Stomach (tissue), 9 donors: ENCODE measurements around the gene STK36. TPM values are rescaled to one million over a fixed set of nuclear protein-coding genes. Genes with fewer than 3 reads are reported as not detected.

Source experiments
- DNase-seq, 2 donors: peaks; one replicate each; pipeline versions ENCODE4 v3.0.0 to v3.0.0-alpha.2; 2013 to 2019
- H3K27ac ChIP-seq, 5 donors: fragments of 200-600 bp in 4 of 5; sonication (generic) in 4 of 5; one replicate each; pipeline ENCODE4 v1.5.1; 2013 to 2019; ENCODE audit warnings: mild to moderate bottlenecking in 1 of 5, moderate library complexity in 1 of 5
- H3K27me3 ChIP-seq, 3 donors: fragments of 200-600 bp; sonication (generic); one replicate each; pipeline ENCODE4 v1.5.1; 2017 to 2019; ENCODE audit warnings: mixed run types in 1 of 3
- H3K36me3 ChIP-seq, 4 donors: fragments of 200-600 bp; sonication (generic); 1 replicate in 3 of 4; 2 replicates in 1 of 4; pipeline ENCODE4 v1.5.1; 2016 to 2019
- H3K4me1 ChIP-seq, 4 donors: fragments of 200-600 bp; sonication (generic); one replicate each; pipeline ENCODE4 v1.5.1; 2016 to 2019
- H3K4me3 ChIP-seq, 4 donors: fragments of 200-600 bp; sonication (generic) in 3 of 4; one replicate each; pipeline ENCODE4 v1.5.1; 2016 to 2019; ENCODE audit warnings: mild to moderate bottlenecking in 1 of 4
- H3K9me3 ChIP-seq, 4 donors: fragments of 200-600 bp; sonication (generic); one replicate each; pipeline ENCODE4 v1.5.1; 2016 to 2019
- EP300 ChIP-seq: sonication (generic); formaldehyde crosslinking; IDR thresholded peaks from one replicate; pipeline ENCODE4 v1.6.1; 2017; ENCODE audit warnings: antibody characterized with exemption
- POLR2A ChIP-seq, 4 donors: fragments of 450-650 bp; IDR thresholded peaks; one replicate each; pipeline ENCODE4 v1.6.1; 2016; ENCODE audit warnings: antibody characterized with exemption in 4 of 4, control low read depth in 2 of 4, mild to moderate bottlenecking in 1 of 4, moderate library complexity in 1 of 4
- POLR2AphosphoS5 ChIP-seq, 3 donors: sonication (generic); formaldehyde crosslinking; IDR thresholded peaks; one replicate each; pipeline ENCODE4 v1.6.1; 2016; ENCODE audit warnings: antibody characterized with exemption in 3 of 3
- WGBS, 5 donors: extraction: QIAGEN DNeasy Blood & Tissue Kit in 3 of 5; methylation state at CpG; one replicate each; pipeline versions ENCODE4 v1.1.5 to v1.1.7; 2013 to 2018; 5-methylcytosine and 5-hydroxymethylcytosine counted together
- intact Hi-C: fragments of 100-400 bp; cut with DNase I; formaldehyde crosslinking; loops from one replicate; pipeline ENCODE4 v1.15.1; 2023; ENCODE audit warnings: low total_unique reads
- polyA plus RNA-seq, 3 donors: library from polyadenylated mRNA; stranded (reverse); fragments of 200-250 nt; gene quantifications; one replicate each; pipeline ENCODE4 v1.2.3, GENCODE V29; 2013
- total RNA-seq, 5 donors: library from RNA; depleted of rRNA; stranded (reverse); fragments of >200 nt; gene quantifications; one replicate each; pipeline versions ENCODE4 v1.1.0 to v1.2.3, GENCODE V29; 2014 to 2016
- TF ChIP-seq, protein P1 (sequence below), 7 experiments: fragments of 450-650 bp in 4 of 7; fragments of 200-600 bp in 3 of 7; sonication (generic) in 3 of 7; IDR thresholded peaks; one replicate each; pipeline ENCODE4 v1.5.1; 2016 to 2019; ENCODE audit warnings: antibody characterized with exemption in 7 of 7, control low read depth in 2 of 7, mild to moderate bottlenecking in 1 of 7
- donor health status: healthy with polysubstance abuse.
- donor health status: Bipolar disorder and iron deficiency.
- donor health status: healthy.

STK36 gene
- total and polyA plus RNA-seq, 8 donors = 3.8 to 253 (median 27.6) TPM

DNA sequence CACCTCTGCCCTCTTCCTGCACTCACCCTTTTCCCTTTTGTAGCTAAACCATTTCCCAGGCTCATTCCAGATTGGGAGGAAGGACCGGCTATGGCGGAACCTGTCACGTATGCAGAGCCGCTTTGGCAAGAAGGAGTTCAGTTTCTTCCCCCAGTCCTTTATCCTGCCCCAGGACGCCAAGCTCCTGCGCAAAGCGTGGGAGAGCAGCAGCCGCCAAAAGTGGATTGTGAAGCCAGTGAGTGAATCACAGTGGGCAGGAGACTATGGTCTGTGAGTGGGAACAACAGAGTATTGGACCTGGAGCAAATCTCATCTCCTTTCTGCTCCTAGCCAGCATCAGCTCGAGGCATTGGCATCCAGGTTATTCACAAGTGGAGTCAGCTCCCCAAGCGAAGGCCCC is 75.1 kb downstream of the STK36 start:
- Histone ChIP-seq H3K9me3 (no peaks in the 10 kb centered on the region), H3K4me1 (peaks cover 0 to 8% (median 0%) of the 10 kb centered on the region in 4 donors), H3K27me3 (no peaks in the 10 kb centered on the region), H3K27ac (no peak overlapping the region), H3K4me3 (no peak overlapping the region), H3K36me3 (peaks cover 62 to 96% (median 88%) of the 10 kb centered on the region in 4 donors)
- TF ChIP-seq POLR2AphosphoS5 (IDR thresholded peaks at IDR 0.05) (no peak), POLR2A (IDR thresholded peaks at IDR 0.05) (no peak), EP300 (no peak)
- TF ChIP-seq, protein P1, sequence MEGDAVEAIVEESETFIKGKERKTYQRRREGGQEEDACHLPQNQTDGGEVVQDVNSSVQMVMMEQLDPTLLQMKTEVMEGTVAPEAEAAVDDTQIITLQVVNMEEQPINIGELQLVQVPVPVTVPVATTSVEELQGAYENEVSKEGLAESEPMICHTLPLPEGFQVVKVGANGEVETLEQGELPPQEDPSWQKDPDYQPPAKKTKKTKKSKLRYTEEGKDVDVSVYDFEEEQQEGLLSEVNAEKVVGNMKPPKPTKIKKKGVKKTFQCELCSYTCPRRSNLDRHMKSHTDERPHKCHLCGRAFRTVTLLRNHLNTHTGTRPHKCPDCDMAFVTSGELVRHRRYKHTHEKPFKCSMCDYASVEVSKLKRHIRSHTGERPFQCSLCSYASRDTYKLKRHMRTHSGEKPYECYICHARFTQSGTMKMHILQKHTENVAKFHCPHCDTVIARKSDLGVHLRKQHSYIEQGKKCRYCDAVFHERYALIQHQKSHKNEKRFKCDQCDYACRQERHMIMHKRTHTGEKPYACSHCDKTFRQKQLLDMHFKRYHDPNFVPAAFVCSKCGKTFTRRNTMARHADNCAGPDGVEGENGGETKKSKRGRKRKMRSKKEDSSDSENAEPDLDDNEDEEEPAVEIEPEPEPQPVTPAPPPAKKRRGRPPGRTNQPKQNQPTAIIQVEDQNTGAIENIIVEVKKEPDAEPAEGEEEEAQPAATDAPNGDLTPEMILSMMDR (IDR thresholded peaks at IDR 0.05) = no peak
- 97 to 98% (median 98%) methylated on average over 10 of the region's 10 CpGs for WGBS, 5 donors
- no peak for DNase-seq
- intact Hi-C loops = no loop called here

DNA sequence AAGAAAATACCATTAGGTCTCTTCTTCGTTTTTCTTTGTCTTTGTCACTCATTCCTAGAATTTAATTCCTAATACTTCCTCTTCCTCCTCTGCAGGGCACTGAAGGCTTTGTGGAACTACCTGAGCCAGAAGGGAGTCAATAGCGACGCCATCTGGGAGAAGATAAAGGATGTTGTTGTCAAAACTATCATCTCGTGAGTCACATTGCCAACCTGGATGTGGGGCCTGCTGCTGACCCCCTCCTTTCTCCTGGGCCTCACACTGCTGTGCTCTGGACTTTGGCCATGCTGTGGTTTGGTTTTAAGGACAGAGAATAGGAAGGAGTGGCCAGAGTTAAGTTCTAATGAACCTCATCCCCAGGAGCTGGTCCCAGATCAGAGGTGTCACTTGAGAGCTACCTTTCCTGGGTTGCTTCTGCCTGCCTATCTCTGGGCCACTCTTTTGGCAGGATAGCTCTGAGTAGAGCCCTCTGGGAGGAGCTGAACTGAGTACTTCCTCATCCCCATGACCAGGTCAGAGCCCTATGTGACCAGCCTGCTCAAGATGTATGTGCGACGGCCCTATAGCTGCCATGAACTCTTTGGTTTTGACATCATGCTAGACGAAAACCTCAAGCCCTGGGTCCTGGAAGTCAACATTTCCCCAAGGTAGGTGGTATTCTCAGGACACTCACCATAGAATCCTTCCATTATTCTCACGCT is 77.0 kb downstream of the STK36 start:
- no peaks in the 10 kb centered on the region for H3K27me3 ChIP-seq
- peaks cover 0 to 8% (median 0%) of the 10 kb centered on the region in 4 donors for H3K4me1 ChIP-seq
- DNase-seq = no peak
- H3K9me3 ChIP-seq = no peaks in the 10 kb centered on the region
- no peak overlapping the region for H3K4me3 ChIP-seq
- H3K27ac ChIP-seq = no peak overlapping the region
- intact Hi-C loops = no loop called here
- WGBS, 5 donors = 86 to 90% (median 89%) methylated on average over 8 of the region's 8 CpGs
- TF ChIP-seq, protein P1 (IDR thresholded peaks at IDR 0.05) = no peak
- TF ChIP-seq POLR2AphosphoS5 (IDR thresholded peaks at IDR 0.05) = no peak
- no peak for TF ChIP-seq POLR2A (IDR thresholded peaks at IDR 0.05)
- no peak for TF ChIP-seq EP300
- peaks cover 77 to 98% (median 97%) of the 10 kb centered on the region in 4 donors for H3K36me3 ChIP-seq

Other genes with a start within 250 kb of the STK36 start
- gene USP37, start 103.7 kb upstream of the STK36 start, total RNA-seq = 10 to 100 TPM in 3 of 5 donors, 1 to 10 TPM in 2; 2.3 to 81.4 (median 10.9) TPM
- 1 to 10 TPM; 1.6 to 2.0 (median 1.8) TPM for gene USP37, start 103.7 kb upstream of the STK36 start, polyA plus RNA-seq
- 10 to 100 TPM in 4 of 5 donors, 1 to 10 TPM in 1; 5.5 to 64.8 (median 47.8) TPM for gene CNOT9, start 103.2 kb upstream of the STK36 start, total RNA-seq
- 10 to 100 TPM; 13.0 to 14.7 (median 14.1) TPM for gene CNOT9, start 103.2 kb upstream of the STK36 start, polyA plus RNA-seq
- gene PLCD4, start 64.2 kb upstream of the STK36 start, total RNA-seq = 10 to 100 TPM in 2 of 5 donors, 1 to 10 TPM in 3; 2.5 to 33.6 (median 6.4) TPM
- 1 to 10 TPM in 1 of 3 donors, under 1 TPM in 1, not detected in 1; 0.19 to 6.8 TPM for gene PLCD4, start 64.2 kb upstream of the STK36 start, polyA plus RNA-seq
- gene ZNF142, start 12.5 kb upstream of the STK36 start, total RNA-seq = 10 to 100 TPM in 4 of 5 donors, 1 to 10 TPM in 1; 8.3 to 49.1 (median 21.3) TPM
- gene ZNF142, start 12.5 kb upstream of the STK36 start, polyA plus RNA-seq = 1 to 10 TPM; 3.6 to 5.5 (median 4.1) TPM
- gene BCS1L, start 12.4 kb upstream of the STK36 start, total RNA-seq = 10 to 100 TPM in 4 of 5 donors, 1 to 10 TPM in 1; 2.3 to 77.3 (median 18.9) TPM
- 10 to 100 TPM; 14.8 to 54.0 (median 20.1) TPM for gene BCS1L, start 12.4 kb upstream of the STK36 start, polyA plus RNA-seq
- gene RNF25, start 84 bp upstream of the STK36 start, total RNA-seq = 1 to 10 TPM in 4 of 5 donors, not detected in 1; 3.6 to 7.0 (median 4.6) TPM
- 10 to 100 TPM; 24.1 to 26.8 (median 26.1) TPM for gene RNF25, start 84 bp upstream of the STK36 start, polyA plus RNA-seq
- gene TTLL4, start 38.7 kb downstream of the STK36 start, total RNA-seq = 100 to 1,000 TPM in 2 of 5 donors, 10 to 100 TPM in 2, 1 to 10 TPM in 1; 8.8 to 139 (median 32.9) TPM
- 10 to 100 TPM in 2 of 3 donors, 1 to 10 TPM in 1; 9.2 to 11.6 (median 10.1) TPM for gene TTLL4, start 38.7 kb downstream of the STK36 start, polyA plus RNA-seq
- 100 to 1,000 TPM in 1 of 5 donors, 10 to 100 TPM in 4; 11.6 to 546 (median 15.8) TPM for gene CYP27A1, start 110.1 kb downstream of the STK36 start, total RNA-seq
- gene CYP27A1, start 110.1 kb downstream of the STK36 start, polyA plus RNA-seq = 10 to 100 TPM in 2 of 3 donors, 1 to 10 TPM in 1; 4.4 to 10.7 (median 10.4) TPM
- gene PRKAG3, start 159.7 kb downstream of the STK36 start, total RNA-seq = not detected
- gene PRKAG3, start 159.7 kb downstream of the STK36 start, polyA plus RNA-seq = not detected
- gene WNT6, start 187.7 kb downstream of the STK36 start, total RNA-seq = 1 to 10 TPM in 2 of 5 donors, not detected in 3; 1.8 to 3.3 TPM
- gene WNT6, start 187.7 kb downstream of the STK36 start, polyA plus RNA-seq = 1 to 10 TPM in 1 of 3 donors, under 1 TPM in 2; 0.25 to 2.9 (median 0.76) TPM
- gene WNT10A, start 208.8 kb downstream of the STK36 start, total RNA-seq = 1 to 10 TPM in 1 of 5 donors, not detected in 4; 4.3 TPM
- gene WNT10A, start 208.8 kb downstream of the STK36 start, polyA plus RNA-seq = 1 to 10 TPM in 1 of 3 donors, not detected in 2; 6.7 TPM